Measurements from ENCODE around the gene SYPL2. TPM values are rescaled to one million over a fixed set of nuclear protein-coding genes. Genes with fewer than 3 reads are reported as not detected.
A peak's percentile ranks its signal among the peaks of the same experiment; 100 is the strongest.

SYPL2 gene
- polyA plus RNA-seq, 2 of the 4 experiments (the other 2 are of a cell fraction), result 0.04 to 0.05 TPM

- POLR2A ChIA-PET, result no interaction called here
- H3K27ac ChIP-seq, result peak overlapping the region; percentile 89 to 97
- ATAC-seq, result peak; percentile 63 to 74
- H3K4me3 ChIP-seq, result peak overlapping the region; percentile 63
- no peak for FAIRE-seq
- TF ChIP-seq KDM5A (IDR thresholded peaks at IDR 0.05) (peak; percentile 13; the same call in 1 of the 2 replicates), ZSCAN20 (CRISPR knock-in tag; IDR thresholded peaks at IDR 0.05) (no peak), FOSL2 (IDR thresholded peaks at IDR 0.05) (no peak), FOSL2 (CRISPR knock-in tag; IDR thresholded peaks at IDR 0.05) (peak; percentile 34; the same call in 1 of the 2 replicates)
- H3K9me3 ChIP-seq, result no peaks in the 10 kb centered on the region
- WGBS (ENCODE audit: missing lambda C conversion rate), result 2% methylated on average over 15 of the region's 32 CpGs
- H3K4me1 ChIP-seq, result peaks cover 23% of the 10 kb centered on the region; the same call in 2 of the 3 replicates
- CTCF ChIA-PET, result interaction anchor here (0.6 to 2.9 kb wide), 4 partner anchors 24 to 367 kb away, joined by 3 to 9 read pairs (median 4); no protein-coding TSS in a partner anchor
- DNase-seq (ENCODE audit: low read depth in 1 of 2, low spot score in 1 of 2), result peak; percentile 25 to 58
- peak overlapping the region; percentile 85 for H3K4me2 ChIP-seq
These were observed 40.7 kb upstream of the SYPL2 start for GRCh38 chr1:109425391-109426280.

GRCh38 chr1:109426281-109427170, 39.8 kb upstream of the SYPL2 start, which contains the start of gene PSMA5:
TSS of gene PSMA5 (minus strand) at chr1:109426448. CDS start at chr1:109426330, 118 bp downstream.
- FAIRE-seq (no peak), ATAC-seq (peak; percentile 99), DNase-seq (ENCODE audit: low read depth in 1 of 2, low spot score in 1 of 2) (peak; percentile 81 to 99)
- 2% methylated on average over 29 of the region's 50 CpGs for WGBS (ENCODE audit: missing lambda C conversion rate)
- Histone ChIP-seq H3K27ac (peak within 1 kb of the TSS; percentile 89 to 97), H3K4me2 (peak within 1 kb of the TSS; percentile 85), H3K4me3 (peak within 1 kb of the TSS; percentile 63), H3K9me3 (no peaks in the 10 kb centered on the region), H3K4me1 (peaks cover 23% of the 10 kb centered on the region; the same call in 2 of the 3 replicates)
- ChIA-PET POLR2A (no interaction called here), CTCF (interaction anchor here (0.6 to 2.9 kb wide), 4 partner anchors 23 to 550 kb away, joined by 3 to 9 read pairs (median 4); no protein-coding TSS in a partner anchor)
- TF ChIP-seq ATOH8 (CRISPR knock-in tag; IDR thresholded peaks at IDR 0.05; ENCODE audit: low read depth), result 0 out of 2 replicates have a peak, but pooled peaks have one; percentile 68
- TF ChIP-seq ZC3H11A (IDR thresholded peaks at IDR 0.05), result no peak
- TF ChIP-seq CBX8 (IDR thresholded peaks at IDR 0.05), result no peak
- 0 out of 2 replicates have a peak, but pooled peaks have one; percentile 50 for TF ChIP-seq HOXB5 (CRISPR knock-in tag; IDR thresholded peaks at IDR 0.05)
- TF ChIP-seq USF2 (IDR thresholded peaks at IDR 0.05), result peak; percentile 58; the same call in 1 of the 2 replicates
- no peak for TF ChIP-seq KDM1A (IDR thresholded peaks at IDR 0.05; ENCODE audit: low read depth)
- peak; percentile 67; the same call in 1 of the 2 replicates for TF ChIP-seq PHF8 (IDR thresholded peaks at IDR 0.05; ENCODE audit: borderline replicate concordance, low read depth)
- TF ChIP-seq BCL3 (IDR thresholded peaks at IDR 0.05), result peak; percentile 65; the same call in 1 of the 3 replicates
- TF ChIP-seq RFX5 (IDR thresholded peaks at IDR 0.05), result peak; percentile 65; the same call in 1 of the 2 replicates
- no peak for TF ChIP-seq CBX2 (IDR thresholded peaks at IDR 0.05; ENCODE audit: borderline replicate concordance, low read depth)
- TF ChIP-seq CTCF (IDR thresholded peaks at IDR 0.05), result no peak
- TF ChIP-seq KDM5A (IDR thresholded peaks at IDR 0.05), result no peak
- TF ChIP-seq HOXB13 (CRISPR knock-in tag; IDR thresholded peaks at IDR 0.05; ENCODE audit: low read depth), result peak; percentile 66; the same call in 1 of the 2 replicates
- TF ChIP-seq EHF (CRISPR knock-in tag; IDR thresholded peaks at IDR 0.05), result no peak
- peak; percentile 41 to 61; a peak in 2 of 5 replicates for TF ChIP-seq JUN (IDR thresholded peaks at IDR 0.05)
- TF ChIP-seq EP300 (IDR thresholded peaks at IDR 0.05), result no peak
- TF ChIP-seq HDAC2 (IDR thresholded peaks at IDR 0.05), result no peak
- no peak for TF ChIP-seq FOSL2 (IDR thresholded peaks at IDR 0.05)
- TF ChIP-seq FOSL2 (CRISPR knock-in tag; IDR thresholded peaks at IDR 0.05), result no peak
- no peak for TF ChIP-seq FOXS1 (CRISPR knock-in tag; IDR thresholded peaks at IDR 0.05)
- TF ChIP-seq POLR2A (IDR thresholded peaks at IDR 0.05; ENCODE audit: low read length), result peak; percentile 84
- TF ChIP-seq PBX3 (IDR thresholded peaks at IDR 0.05), result no peak
- TF ChIP-seq JUNB (IDR thresholded peaks at IDR 0.05), result no peak
- no peak for TF ChIP-seq TFCP2L1 (CRISPR knock-in tag; IDR thresholded peaks at IDR 0.05)
- TF ChIP-seq SMC3 (IDR thresholded peaks at IDR 0.05), result no peak
- TF ChIP-seq RNF2 (IDR thresholded peaks at IDR 0.05; ENCODE audit: borderline replicate concordance, low read depth), result no peak
- no peak for TF ChIP-seq MAZ (IDR thresholded peaks at IDR 0.05; ENCODE audit: borderline replicate concordance, low read depth, low read length)
- no peak for TF ChIP-seq MYC (IDR thresholded peaks at IDR 0.05; ENCODE audit: borderline replicate concordance, low read length)
